OCI-LY1 (cell line): ENCODE results near the gene LSS.

Experiments
- EZH2 ChIP-seq: fragments of 200-600 bp; sonication (generic), shearing (Covaris generic); IDR thresholded peaks from 2 replicates; pipeline ENCODE4 v1.8.0; 2017; ENCODE audit warnings: borderline replicate concordance, mixed run types, mild to moderate bottlenecking, antibody characterized with exemption, low read length, moderate library complexity, mixed read lengths
- TF ChIP-seq, protein P1 (sequence below): fragments of 200-600 bp; sonication (generic), shearing (Covaris generic); IDR thresholded peaks from 2 replicates; pipeline ENCODE4 v1.5.1; 2017; ENCODE audit warnings: mild to moderate bottlenecking, antibody characterized with exemption, low read length, moderate library complexity, mixed read lengths

- TF ChIP-seq, protein P1, sequence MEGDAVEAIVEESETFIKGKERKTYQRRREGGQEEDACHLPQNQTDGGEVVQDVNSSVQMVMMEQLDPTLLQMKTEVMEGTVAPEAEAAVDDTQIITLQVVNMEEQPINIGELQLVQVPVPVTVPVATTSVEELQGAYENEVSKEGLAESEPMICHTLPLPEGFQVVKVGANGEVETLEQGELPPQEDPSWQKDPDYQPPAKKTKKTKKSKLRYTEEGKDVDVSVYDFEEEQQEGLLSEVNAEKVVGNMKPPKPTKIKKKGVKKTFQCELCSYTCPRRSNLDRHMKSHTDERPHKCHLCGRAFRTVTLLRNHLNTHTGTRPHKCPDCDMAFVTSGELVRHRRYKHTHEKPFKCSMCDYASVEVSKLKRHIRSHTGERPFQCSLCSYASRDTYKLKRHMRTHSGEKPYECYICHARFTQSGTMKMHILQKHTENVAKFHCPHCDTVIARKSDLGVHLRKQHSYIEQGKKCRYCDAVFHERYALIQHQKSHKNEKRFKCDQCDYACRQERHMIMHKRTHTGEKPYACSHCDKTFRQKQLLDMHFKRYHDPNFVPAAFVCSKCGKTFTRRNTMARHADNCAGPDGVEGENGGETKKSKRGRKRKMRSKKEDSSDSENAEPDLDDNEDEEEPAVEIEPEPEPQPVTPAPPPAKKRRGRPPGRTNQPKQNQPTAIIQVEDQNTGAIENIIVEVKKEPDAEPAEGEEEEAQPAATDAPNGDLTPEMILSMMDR = no peak
- TF ChIP-seq EZH2 = no peak
Observed at GRCh38 chr21:46145840-46146691, 82.5 kb downstream of the LSS start.
